ENCODE results near the gene USP32.

DNA sequence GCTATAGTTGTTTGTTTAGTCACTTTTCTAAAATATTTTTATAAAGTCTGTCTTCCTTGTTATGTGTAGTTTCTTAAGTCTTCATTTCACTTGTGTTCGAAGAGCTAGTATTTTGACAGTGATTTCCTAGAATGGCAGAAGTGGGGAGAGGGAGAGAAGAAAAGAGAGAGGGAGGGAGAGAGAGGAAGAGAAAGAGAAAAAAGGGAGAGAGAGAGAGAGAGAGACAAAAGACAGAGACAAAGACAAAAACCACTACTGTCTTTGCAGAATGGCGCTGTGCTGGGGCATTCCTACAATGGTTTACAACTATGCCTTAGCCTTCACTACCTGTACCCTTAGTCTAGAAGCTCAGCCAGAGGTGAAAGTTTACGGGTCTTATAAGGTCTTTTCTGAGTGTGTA lies 151.6 kb downstream of the USP32 start:
- no peak for TF ChIP-seq POLR2AphosphoS5 (IDR thresholded peaks at IDR 0.05; ENCODE audit: insufficient read depth, low read depth, low read length)
- TF ChIP-seq, protein P1, sequence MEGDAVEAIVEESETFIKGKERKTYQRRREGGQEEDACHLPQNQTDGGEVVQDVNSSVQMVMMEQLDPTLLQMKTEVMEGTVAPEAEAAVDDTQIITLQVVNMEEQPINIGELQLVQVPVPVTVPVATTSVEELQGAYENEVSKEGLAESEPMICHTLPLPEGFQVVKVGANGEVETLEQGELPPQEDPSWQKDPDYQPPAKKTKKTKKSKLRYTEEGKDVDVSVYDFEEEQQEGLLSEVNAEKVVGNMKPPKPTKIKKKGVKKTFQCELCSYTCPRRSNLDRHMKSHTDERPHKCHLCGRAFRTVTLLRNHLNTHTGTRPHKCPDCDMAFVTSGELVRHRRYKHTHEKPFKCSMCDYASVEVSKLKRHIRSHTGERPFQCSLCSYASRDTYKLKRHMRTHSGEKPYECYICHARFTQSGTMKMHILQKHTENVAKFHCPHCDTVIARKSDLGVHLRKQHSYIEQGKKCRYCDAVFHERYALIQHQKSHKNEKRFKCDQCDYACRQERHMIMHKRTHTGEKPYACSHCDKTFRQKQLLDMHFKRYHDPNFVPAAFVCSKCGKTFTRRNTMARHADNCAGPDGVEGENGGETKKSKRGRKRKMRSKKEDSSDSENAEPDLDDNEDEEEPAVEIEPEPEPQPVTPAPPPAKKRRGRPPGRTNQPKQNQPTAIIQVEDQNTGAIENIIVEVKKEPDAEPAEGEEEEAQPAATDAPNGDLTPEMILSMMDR (IDR thresholded peaks at IDR 0.05; ENCODE audit: extremely low read depth in 1 of 2, insufficient read depth in 1 of 2, low read depth in 1 of 2, low read length in 2 of 2): no peak
- no peak for TF ChIP-seq JUN (IDR thresholded peaks at IDR 0.05; ENCODE audit: borderline replicate concordance, insufficient read depth, insufficient read length, low read depth)
- TF ChIP-seq POLR2A (IDR thresholded peaks at IDR 0.05; ENCODE audit: low read depth, low read length): no peak
- TF ChIP-seq, protein P2, sequence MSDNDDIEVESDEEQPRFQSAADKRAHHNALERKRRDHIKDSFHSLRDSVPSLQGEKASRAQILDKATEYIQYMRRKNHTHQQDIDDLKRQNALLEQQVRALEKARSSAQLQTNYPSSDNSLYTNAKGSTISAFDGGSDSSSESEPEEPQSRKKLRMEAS (IDR thresholded peaks at IDR 0.05; ENCODE audit: insufficient read depth, insufficient read length): no peak
- no peak for TF ChIP-seq EZH2 (IDR thresholded peaks at IDR 0.05; ENCODE audit: borderline replicate concordance, low read depth, low read length, severe bottlenecking)

Data from endothelial cell of umbilical vein (primary cell).